Type B pancreatic cell (in vitro differentiated cells): ENCODE measurements around the gene ANKLE1. TPM values are rescaled to one million over a fixed set of nuclear protein-coding genes. Genes with fewer than 3 reads are reported as not detected.

Experiments
- DNase-seq: peaks from one replicate; pipeline ENCODE4 v3.0.0; 2021; ENCODE audit warnings: mixed read lengths; ENCODE audit not compliant: unreplicated experiment; ENCODE audit errors: extremely low spot score
- H3K27ac Mint-ChIP-seq: 2 replicates; pipeline ENCODE4 v1.8.0; 2021; ENCODE audit warnings: mild to moderate bottlenecking, mixed read lengths
- H3K27me3 Mint-ChIP-seq: 2 replicates; pipeline ENCODE4 v1.8.0; 2021; ENCODE audit warnings: mixed read lengths
- H3K36me3 Mint-ChIP-seq: 2 replicates; pipeline ENCODE4 v1.8.0; 2021; ENCODE audit warnings: mixed read lengths
- H3K4me1 Mint-ChIP-seq: one replicate; pipeline ENCODE4 v1.8.0; 2021; ENCODE audit warnings: mixed read lengths; ENCODE audit not compliant: unreplicated experiment
- H3K4me3 Mint-ChIP-seq: 2 replicates; pipeline ENCODE4 v1.8.0; 2021; ENCODE audit warnings: mild to moderate bottlenecking, mixed read lengths
- H3K9me3 Mint-ChIP-seq: 2 replicates; pipeline ENCODE4 v1.8.0; 2021; ENCODE audit warnings: mixed read lengths
- total RNA-seq: library from RNA; stranded (reverse); gene quantifications from 2 replicates; pipeline ENCODE4 v1.2.1, GENCODE V29; 2021; ENCODE audit warnings: low replicate concordance
- TF ChIP-seq, protein P1 (sequence below): fragments of 200-600 bp; sonication (generic); conservative IDR thresholded peaks from 2 replicates; pipeline ENCODE4 v1.5.0; 2021; ENCODE audit warnings: antibody characterized with exemption, mild to moderate bottlenecking

The ANKLE1 gene
- total RNA-seq, 1 donor from 2014 or later, result 5.9 TPM

GRCh38 chr19:17259118-17259780 is 22.5 kb upstream of the ANKLE1 start:
- Mint-ChIP-seq H3K27me3 (peaks cover 4% of the 10 kb centered on the region), H3K9me3 (no peaks in the 10 kb centered on the region), H3K27ac (no peak overlapping the region), H3K36me3 (no peaks in the 10 kb centered on the region), H3K4me1 (peaks cover 6% of the 10 kb centered on the region), H3K4me3 (no peak overlapping the region)
- TF ChIP-seq, protein P1, sequence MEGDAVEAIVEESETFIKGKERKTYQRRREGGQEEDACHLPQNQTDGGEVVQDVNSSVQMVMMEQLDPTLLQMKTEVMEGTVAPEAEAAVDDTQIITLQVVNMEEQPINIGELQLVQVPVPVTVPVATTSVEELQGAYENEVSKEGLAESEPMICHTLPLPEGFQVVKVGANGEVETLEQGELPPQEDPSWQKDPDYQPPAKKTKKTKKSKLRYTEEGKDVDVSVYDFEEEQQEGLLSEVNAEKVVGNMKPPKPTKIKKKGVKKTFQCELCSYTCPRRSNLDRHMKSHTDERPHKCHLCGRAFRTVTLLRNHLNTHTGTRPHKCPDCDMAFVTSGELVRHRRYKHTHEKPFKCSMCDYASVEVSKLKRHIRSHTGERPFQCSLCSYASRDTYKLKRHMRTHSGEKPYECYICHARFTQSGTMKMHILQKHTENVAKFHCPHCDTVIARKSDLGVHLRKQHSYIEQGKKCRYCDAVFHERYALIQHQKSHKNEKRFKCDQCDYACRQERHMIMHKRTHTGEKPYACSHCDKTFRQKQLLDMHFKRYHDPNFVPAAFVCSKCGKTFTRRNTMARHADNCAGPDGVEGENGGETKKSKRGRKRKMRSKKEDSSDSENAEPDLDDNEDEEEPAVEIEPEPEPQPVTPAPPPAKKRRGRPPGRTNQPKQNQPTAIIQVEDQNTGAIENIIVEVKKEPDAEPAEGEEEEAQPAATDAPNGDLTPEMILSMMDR, result no peak
- no peak for DNase-seq

- TF ChIP-seq, protein P1, result no peak
- no peaks in the 10 kb centered on the region for H3K36me3 Mint-ChIP-seq
- H3K9me3 Mint-ChIP-seq, result no peaks in the 10 kb centered on the region
- H3K4me1 Mint-ChIP-seq, result peaks cover 10% of the 10 kb centered on the region
- H3K27ac Mint-ChIP-seq, result no peak overlapping the region
- H3K4me3 Mint-ChIP-seq, result no peak overlapping the region
- peaks cover 4% of the 10 kb centered on the region for H3K27me3 Mint-ChIP-seq
- DNase-seq, result no peak
These were observed 21.8 kb upstream of the ANKLE1 start for GRCh38 chr19:17259934-17260333.

DNA sequence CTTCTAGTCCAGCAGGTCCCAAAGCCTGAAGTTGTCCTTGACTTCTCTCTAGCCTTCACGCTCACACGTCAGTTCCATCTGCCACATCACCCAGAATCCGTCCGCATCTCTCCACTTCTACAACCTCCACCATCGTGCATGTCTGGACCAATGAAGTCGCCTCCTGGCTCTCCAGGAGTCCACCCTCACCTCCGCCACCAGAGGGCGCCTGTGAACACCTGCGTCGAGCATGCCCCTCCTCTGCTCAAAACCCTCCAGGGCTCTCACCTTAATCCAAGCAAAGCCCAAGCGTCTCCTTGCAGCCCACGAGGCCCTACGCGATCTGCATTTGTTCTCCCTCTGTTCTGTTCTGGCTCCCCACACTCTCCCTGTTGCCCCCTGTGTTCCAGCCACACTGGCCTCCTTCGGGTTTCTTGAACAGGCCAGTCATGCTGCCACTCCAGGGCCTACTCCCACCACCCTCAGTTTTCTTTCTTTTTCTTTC is 20.8 kb upstream of the ANKLE1 start:
- peaks cover 4% of the 10 kb centered on the region for H3K27me3 Mint-ChIP-seq
- no peak overlapping the region for H3K4me3 Mint-ChIP-seq
- TF ChIP-seq, protein P1, result peak; percentile 98
- H3K27ac Mint-ChIP-seq, result peak overlapping the region; percentile 27
- no peaks in the 10 kb centered on the region for H3K36me3 Mint-ChIP-seq
- H3K9me3 Mint-ChIP-seq, result no peaks in the 10 kb centered on the region
- DNase-seq, result peak; percentile 90
- H3K4me1 Mint-ChIP-seq, result peaks cover 10% of the 10 kb centered on the region

DNA sequence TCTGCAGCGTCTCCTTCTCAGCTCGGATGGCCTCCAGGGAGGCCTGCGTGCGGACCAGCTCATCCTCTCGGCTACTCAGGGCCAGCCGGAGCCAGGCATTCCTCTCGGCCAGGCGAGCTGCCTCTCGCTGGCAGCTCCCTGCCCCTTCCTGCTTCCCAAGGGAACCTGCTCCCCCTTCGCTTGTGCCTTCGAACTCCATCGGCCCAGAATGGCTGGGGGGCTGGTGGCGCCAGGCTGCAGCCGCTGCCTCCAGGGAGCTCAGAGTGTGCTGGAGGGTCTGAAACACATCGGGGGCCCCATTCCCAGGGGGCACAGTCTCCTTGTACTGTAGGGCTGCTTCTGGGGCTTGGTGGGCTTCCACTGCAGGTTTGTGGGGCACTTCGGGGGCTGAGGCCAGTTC is 19.1 kb upstream of the ANKLE1 start:
- H3K27me3 Mint-ChIP-seq, result peaks cover 6% of the 10 kb centered on the region
- TF ChIP-seq, protein P1, result no peak
- peaks cover 17% of the 10 kb centered on the region for H3K4me1 Mint-ChIP-seq
- H3K36me3 Mint-ChIP-seq, result peaks cover 4% of the 10 kb centered on the region
- no peak overlapping the region for H3K4me3 Mint-ChIP-seq
- no peak for DNase-seq
- peaks cover 6% of the 10 kb centered on the region for H3K9me3 Mint-ChIP-seq
- H3K27ac Mint-ChIP-seq, result no peak overlapping the region

GRCh38 chr19:17263712-17264640 is 17.7 kb upstream of the ANKLE1 start:
- H3K27ac Mint-ChIP-seq, result no peak overlapping the region
- TF ChIP-seq, protein P1, result no peak
- H3K36me3 Mint-ChIP-seq, result peaks cover 4% of the 10 kb centered on the region
- H3K27me3 Mint-ChIP-seq, result peaks cover 6% of the 10 kb centered on the region
- DNase-seq, result no peak
- peaks cover 17% of the 10 kb centered on the region for H3K4me1 Mint-ChIP-seq
- H3K9me3 Mint-ChIP-seq, result peaks cover 6% of the 10 kb centered on the region
- no peak overlapping the region for H3K4me3 Mint-ChIP-seq
